ENCODE results near the gene ZNF200.
A peak's percentile ranks its signal among the peaks of the same experiment; 100 is the strongest.

ZNF200 gene

GRCh38 chr16:3175157-3176093 is 59.5 kb downstream of the ZNF200 start:
- peak; percentile 27 for DNase-seq (ENCODE audit: low spot score)

- DNase-seq (ENCODE audit: low spot score): no peak
These were observed 60.3 kb downstream of the ZNF200 start for GRCh38 chr16:3174618-3175148.

- DNase-seq (ENCODE audit: low spot score): peak; percentile 57
These were observed 60.9 kb downstream of the ZNF200 start for GRCh38 chr16:3173892-3174617.
